ENCODE results near the gene WDR18.

WDR18 gene

DNA sequence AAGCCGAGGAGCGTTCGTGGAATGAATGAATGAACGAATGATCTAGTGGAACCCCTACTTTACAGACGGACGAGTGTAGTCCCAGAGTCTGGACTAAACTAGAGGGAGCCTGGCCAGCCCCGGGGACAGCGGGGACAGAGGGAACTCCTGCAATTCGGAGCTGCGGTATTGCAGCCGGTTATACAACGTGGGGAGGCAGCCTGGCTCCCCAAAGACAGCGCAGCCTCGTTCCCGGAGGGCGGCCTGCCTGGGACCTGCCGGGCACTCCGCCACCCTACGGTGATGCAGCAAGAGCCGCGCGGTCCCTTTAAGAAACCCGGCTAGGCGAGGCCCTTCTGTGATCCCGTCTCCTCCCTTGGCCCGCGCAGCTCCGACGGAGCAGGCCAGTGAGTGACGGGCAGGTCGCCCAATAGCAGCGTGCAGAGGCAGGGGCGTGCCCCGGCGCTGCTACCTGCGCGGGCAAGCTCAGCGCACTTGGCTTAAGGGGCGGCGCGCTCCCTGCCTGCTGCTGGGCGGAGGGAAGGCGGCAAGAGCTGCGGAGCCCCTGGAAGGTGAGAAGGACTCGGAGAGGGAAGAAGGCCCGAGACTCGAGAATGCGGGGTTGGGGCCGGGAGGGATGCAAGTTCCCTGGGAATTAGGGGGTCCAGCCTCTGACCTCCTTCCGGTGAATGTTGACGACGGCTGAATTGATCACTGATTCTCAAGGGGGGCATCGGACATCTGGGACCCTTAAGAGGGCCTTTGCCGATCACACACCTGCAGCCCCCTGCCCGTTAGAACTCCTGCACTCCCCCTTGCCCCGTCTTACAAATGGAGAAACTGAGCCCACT, 55.7 kb downstream of the WDR18 start, which contains the start of gene ABCA7:
Gene ABCA7, plus strand, starts transcription at position 462 of the 830 bp plus-strand sequence. CDS start 1,255 bp downstream, outside the sequence.
- TF ChIP-seq, protein P1, sequence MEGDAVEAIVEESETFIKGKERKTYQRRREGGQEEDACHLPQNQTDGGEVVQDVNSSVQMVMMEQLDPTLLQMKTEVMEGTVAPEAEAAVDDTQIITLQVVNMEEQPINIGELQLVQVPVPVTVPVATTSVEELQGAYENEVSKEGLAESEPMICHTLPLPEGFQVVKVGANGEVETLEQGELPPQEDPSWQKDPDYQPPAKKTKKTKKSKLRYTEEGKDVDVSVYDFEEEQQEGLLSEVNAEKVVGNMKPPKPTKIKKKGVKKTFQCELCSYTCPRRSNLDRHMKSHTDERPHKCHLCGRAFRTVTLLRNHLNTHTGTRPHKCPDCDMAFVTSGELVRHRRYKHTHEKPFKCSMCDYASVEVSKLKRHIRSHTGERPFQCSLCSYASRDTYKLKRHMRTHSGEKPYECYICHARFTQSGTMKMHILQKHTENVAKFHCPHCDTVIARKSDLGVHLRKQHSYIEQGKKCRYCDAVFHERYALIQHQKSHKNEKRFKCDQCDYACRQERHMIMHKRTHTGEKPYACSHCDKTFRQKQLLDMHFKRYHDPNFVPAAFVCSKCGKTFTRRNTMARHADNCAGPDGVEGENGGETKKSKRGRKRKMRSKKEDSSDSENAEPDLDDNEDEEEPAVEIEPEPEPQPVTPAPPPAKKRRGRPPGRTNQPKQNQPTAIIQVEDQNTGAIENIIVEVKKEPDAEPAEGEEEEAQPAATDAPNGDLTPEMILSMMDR (IDR thresholded peaks at IDR 0.05; ENCODE audit: low read depth, low read length): no peak
- Histone ChIP-seq H3K4me1 (peaks cover 10% of the 10 kb centered on the region), H3K27me3 (no peaks in the 10 kb centered on the region), H3K4me3 (ENCODE audit: low read depth, low read length) (peak within 1 kb of the TSS; percentile 72), H3K36me3 (no peaks in the 10 kb centered on the region), H3K9me3 (no peaks in the 10 kb centered on the region)
- DNase-seq: peak; percentile 98

DNA sequence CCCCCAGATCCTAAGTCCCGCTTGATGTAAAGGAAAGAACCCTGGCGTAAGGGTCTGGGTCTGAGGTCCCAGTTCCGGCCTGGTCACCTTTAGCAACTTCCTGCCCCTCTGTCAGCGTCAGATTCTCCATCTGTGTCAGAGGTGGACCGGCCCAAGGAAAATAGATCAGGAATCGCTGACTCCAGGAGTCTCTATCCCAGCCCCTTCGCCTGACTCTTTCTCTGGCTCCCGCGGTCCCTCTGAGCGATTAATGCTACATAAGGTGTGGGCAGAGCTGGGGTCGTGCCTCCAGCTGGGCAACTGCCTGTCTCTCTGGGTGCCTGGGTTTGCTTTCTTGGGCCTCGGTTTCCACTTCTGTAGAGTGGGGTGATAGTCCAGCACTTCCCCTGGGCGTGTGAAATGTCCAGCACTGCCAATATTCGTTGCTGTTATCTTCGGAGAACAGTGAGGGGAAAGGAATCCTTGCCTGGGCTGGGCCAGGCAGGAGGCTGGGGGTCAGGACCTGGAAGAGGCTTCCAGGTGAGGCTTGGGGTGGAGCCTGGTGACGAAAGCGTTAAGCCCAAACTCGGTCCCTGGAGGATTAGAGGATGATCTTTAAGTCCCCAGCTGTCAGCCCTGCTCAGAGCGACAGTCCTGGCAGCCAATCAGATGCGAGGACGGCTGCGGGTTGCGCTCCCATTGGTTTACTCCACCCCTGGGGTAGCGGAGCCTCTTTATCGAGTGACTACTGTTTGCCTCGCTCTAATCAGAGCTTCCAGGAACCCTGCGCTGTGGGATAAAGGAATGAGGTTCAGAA, 56.5 kb downstream of the WDR18 start:
- H3K4me3 ChIP-seq (ENCODE audit: low read depth, low read length): peak overlapping the region; percentile 72
- H3K4me1 ChIP-seq: peaks cover 10% of the 10 kb centered on the region
- no peaks in the 10 kb centered on the region for H3K9me3 ChIP-seq
- peak; percentile 92 for DNase-seq
- H3K27me3 ChIP-seq: no peaks in the 10 kb centered on the region
- TF ChIP-seq, protein P1 (IDR thresholded peaks at IDR 0.05; ENCODE audit: low read depth, low read length): no peak
- H3K36me3 ChIP-seq: no peaks in the 10 kb centered on the region

DNA sequence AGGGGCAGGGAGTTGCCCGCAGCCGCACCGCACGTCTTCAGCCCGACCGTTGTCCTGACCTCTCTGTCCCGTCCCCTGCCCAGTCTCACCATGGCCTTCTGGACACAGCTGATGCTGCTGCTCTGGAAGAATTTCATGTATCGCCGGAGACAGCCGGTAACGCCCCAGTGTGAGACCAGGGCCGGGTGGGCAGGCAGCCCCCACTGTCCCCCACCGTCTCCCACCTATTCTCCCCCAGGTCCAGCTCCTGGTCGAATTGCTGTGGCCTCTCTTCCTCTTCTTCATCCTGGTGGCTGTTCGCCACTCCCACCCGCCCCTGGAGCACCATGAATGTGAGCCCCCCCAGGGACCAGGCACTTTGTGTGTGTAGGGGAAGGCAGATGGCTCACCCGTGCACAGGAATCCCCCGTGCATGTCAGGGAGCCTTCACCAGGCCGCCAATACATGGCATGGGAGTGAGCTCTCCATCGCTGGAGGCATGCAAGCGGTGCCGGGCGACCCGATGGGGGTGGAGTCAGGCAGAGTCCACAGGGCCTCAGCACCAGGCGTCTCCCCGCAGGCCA, 57.2 kb downstream of the WDR18 start:
- no peak for DNase-seq

DNA sequence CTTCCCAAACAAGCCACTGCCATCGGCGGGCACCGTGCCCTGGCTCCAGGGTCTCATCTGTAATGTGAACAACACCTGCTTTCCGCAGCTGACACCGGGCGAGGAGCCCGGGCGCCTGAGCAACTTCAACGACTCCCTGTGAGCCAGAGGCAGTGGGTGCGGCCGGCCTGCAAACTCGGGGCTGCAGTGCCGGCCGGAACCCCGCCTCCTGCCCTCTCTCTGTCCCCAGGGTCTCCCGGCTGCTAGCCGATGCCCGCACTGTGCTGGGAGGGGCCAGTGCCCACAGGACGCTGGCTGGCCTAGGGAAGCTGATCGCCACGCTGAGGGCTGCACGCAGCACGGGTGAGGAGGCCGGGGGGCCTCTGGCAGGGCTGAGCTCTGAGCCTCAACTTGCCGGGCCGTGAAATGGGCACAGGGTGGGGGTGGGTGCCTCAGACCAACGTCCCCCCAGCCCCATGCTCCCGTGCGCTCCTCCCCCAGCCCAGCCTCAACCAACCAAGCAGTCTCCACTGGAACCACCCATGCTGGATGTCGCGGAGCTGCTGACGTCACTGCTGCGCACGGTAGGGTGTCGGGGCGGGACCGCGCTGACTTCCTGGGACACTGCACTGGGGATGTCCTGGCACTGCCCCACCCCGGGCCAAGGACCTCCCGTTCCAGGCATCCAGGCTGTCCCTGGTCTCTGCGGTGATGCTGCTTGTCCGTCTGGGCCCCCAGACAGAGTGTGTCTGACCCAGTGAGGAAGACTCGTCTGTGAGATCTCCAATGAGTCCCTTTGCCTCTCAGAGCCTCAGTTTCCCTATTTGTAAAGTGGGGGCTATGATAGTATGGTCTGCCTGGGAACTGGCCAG, 57.9 kb downstream of the WDR18 start:
- TF ChIP-seq, protein P1 (IDR thresholded peaks at IDR 0.05; ENCODE audit: low read depth, low read length): no peak
- Histone ChIP-seq H3K27me3 (no peaks in the 10 kb centered on the region), H3K9me3 (no peaks in the 10 kb centered on the region), H3K36me3 (no peaks in the 10 kb centered on the region), H3K4me1 (peaks cover 10% of the 10 kb centered on the region), H3K4me3 (ENCODE audit: low read depth, low read length) (peak overlapping the region; percentile 51)
- peak; percentile 59 for DNase-seq

More for the DNA sequence above, 57.2 kb downstream of the WDR18 start:
- TF ChIP-seq, protein P1 (IDR thresholded peaks at IDR 0.05; ENCODE audit: low read depth, low read length): no peak
- H3K4me1 ChIP-seq: peaks cover 10% of the 10 kb centered on the region
- H3K4me3 ChIP-seq (ENCODE audit: low read depth, low read length): peak overlapping the region; percentile 72
- no peaks in the 10 kb centered on the region for H3K36me3 ChIP-seq
- no peaks in the 10 kb centered on the region for H3K27me3 ChIP-seq
- no peaks in the 10 kb centered on the region for H3K9me3 ChIP-seq

DNA sequence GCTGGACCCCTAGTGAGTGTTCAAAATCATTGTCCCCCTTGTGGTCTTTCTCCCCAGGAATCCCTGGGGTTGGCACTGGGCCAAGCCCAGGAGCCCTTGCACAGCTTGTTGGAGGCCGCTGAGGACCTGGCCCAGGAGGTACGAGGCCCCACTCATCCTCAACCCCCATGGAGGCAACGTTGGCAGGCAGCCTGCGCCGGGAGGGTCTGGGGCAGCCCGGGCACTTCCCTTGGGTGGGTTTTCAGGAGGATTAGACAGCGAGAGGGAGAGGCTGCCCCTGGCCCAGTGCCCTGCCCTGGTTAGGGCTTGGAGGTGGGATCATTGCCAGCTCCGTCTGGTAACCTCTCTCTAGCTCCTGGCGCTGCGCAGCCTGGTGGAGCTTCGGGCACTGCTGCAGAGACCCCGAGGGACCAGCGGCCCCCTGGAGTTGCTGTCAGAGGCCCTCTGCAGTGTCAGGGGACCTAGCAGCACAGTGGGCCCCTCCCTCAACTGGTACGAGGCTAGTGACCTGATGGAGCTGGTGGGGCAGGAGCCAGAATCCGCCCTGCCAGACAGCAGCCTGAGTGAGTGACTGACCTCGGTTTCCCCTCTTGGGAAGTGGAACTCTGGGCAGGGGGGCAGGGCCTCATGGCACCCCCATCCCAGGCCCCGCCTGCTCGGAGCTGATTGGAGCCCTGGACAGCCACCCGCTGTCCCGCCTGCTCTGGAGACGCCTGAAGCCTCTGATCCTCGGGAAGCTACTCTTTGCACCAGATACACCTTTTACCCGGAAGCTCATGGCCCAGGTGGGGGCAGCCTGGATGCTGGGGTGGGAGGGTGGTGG, 58.8 kb downstream of the WDR18 start:
- DNase-seq: peak; percentile 90
- Histone ChIP-seq H3K36me3 (no peaks in the 10 kb centered on the region), H3K4me3 (ENCODE audit: low read depth, low read length) (peak overlapping the region; percentile 51), H3K27me3 (no peaks in the 10 kb centered on the region), H3K9me3 (no peaks in the 10 kb centered on the region), H3K4me1 (peaks cover 10% of the 10 kb centered on the region)
- TF ChIP-seq, protein P1 (IDR thresholded peaks at IDR 0.05; ENCODE audit: low read depth, low read length): 0 out of 2 replicates have a peak, but pooled peaks have one; percentile 9
